ENCODE results near the gene SPPL2A. TPM values are rescaled to one million over a fixed set of nuclear protein-coding genes. Genes with fewer than 3 reads are reported as not detected.

Gene SPPL2A
- total RNA-seq, 1 donor from 2014 or later, result 27.3 TPM

DNA sequence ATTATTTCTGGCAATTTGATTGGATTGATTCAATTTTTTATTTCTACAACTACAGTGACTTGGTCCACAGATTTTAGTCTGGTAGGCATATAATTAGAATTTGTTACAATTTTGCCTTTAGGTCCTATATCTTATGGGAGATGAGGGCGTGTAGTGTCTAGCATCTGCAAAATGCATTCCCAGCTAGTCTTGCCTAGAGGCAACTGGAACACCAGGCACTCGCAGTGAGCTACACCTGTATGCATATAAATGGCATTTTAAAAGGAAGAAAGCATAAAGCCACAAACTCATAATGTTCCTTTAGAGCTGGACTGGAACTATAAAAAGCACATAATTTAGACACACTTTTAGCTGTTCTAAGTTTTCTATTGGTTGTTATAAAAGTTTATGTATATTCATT is 17.9 kb upstream of the SPPL2A start:
- TF ChIP-seq EZH2 (IDR thresholded peaks at IDR 0.05) (no peak), EZH2phosphoT487 (IDR thresholded peaks at IDR 0.05) (no peak)
- TF ChIP-seq, protein P1, sequence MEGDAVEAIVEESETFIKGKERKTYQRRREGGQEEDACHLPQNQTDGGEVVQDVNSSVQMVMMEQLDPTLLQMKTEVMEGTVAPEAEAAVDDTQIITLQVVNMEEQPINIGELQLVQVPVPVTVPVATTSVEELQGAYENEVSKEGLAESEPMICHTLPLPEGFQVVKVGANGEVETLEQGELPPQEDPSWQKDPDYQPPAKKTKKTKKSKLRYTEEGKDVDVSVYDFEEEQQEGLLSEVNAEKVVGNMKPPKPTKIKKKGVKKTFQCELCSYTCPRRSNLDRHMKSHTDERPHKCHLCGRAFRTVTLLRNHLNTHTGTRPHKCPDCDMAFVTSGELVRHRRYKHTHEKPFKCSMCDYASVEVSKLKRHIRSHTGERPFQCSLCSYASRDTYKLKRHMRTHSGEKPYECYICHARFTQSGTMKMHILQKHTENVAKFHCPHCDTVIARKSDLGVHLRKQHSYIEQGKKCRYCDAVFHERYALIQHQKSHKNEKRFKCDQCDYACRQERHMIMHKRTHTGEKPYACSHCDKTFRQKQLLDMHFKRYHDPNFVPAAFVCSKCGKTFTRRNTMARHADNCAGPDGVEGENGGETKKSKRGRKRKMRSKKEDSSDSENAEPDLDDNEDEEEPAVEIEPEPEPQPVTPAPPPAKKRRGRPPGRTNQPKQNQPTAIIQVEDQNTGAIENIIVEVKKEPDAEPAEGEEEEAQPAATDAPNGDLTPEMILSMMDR (IDR thresholded peaks at IDR 0.05), result no peak
- no peak overlapping the region for H3K4me3 ChIP-seq
- H4K20me1 ChIP-seq (ENCODE audit: low read depth), result no peaks in the 10 kb centered on the region
- H3K4me1 ChIP-seq, result no peaks in the 10 kb centered on the region
- peaks cover 2% of the 10 kb centered on the region for H3K4me1 Mint-ChIP-seq
- no peak overlapping the region for H3K4me3 Mint-ChIP-seq
- H3F3A ChIP-seq (ENCODE audit: low read depth), result no peaks in the 10 kb centered on the region
- H3K27ac Mint-ChIP-seq, result no peak overlapping the region
- H3K9me3 Mint-ChIP-seq, result no peaks in the 10 kb centered on the region
- no peaks in the 10 kb centered on the region for H3K36me3 ChIP-seq
- H3K27me3 ChIP-seq, result no peaks in the 10 kb centered on the region
- H2AFZ ChIP-seq (replicated peaks), result no peak overlapping the region
- H3K27me3 Mint-ChIP-seq (ENCODE audit: insufficient read depth, low read depth), result peaks cover 2% of the 10 kb centered on the region
- no peaks in the 10 kb centered on the region for H3K9me3 ChIP-seq (ENCODE audit: low read depth)
- no peak overlapping the region for H3K4me2 ChIP-seq
- no peak for DNase-seq (ENCODE audit: low spot score)
- H3K36me3 Mint-ChIP-seq, result no peaks in the 10 kb centered on the region
- H3K79me2 ChIP-seq (ENCODE audit: low read depth), result no peaks in the 10 kb centered on the region
- no peak overlapping the region for H3K9ac ChIP-seq
- no peak overlapping the region for H3K27ac ChIP-seq

DNA sequence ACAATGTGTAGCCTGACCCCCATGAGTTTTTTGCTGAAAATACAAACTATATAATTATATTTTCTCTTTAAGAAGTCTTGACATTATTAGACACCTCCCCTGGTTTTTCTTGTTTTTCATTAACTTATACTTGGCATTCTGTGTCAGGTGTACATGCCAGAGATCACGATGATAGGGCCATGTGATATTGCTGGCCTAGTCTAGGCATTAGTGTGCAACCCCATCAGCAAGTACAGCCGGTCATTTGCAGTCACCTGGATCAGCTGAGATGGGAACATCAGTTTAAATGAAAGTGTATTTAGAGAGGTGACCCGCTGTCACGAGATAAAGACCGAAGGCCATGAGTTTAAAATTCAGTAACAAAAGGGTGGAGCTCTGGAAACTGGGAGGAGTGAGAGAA is 12.6 kb upstream of the SPPL2A start:
- no peaks in the 10 kb centered on the region for H3K4me1 Mint-ChIP-seq
- TF ChIP-seq EZH2phosphoT487 (IDR thresholded peaks at IDR 0.05) (no peak), EZH2 (IDR thresholded peaks at IDR 0.05) (no peak)
- TF ChIP-seq, protein P1 (IDR thresholded peaks at IDR 0.05), result no peak

DNA sequence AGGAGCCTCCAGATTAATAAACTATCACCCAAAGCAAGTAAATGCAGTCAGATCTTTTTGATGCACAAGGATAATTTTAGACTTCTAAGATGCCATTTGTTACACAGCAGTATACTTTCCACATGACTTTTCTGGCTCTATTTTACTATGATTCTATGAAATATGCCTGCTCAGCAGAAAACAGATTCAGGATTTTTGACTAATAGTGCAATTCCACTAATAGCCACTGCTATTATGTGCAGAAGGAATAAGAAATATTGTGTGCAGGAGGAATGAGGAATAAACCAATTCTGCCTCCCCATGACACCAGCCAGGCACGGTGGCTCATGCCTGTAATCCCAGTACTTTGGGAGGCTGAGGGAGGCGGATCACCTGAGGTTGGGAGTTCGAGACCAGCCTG is 11.5 kb upstream of the SPPL2A start:
- Mint-ChIP-seq H3K36me3 (no peaks in the 10 kb centered on the region), H3K4me1 (no peaks in the 10 kb centered on the region), H3K4me3 (no peak overlapping the region), H3K9me3 (no peaks in the 10 kb centered on the region), H3K27me3 (ENCODE audit: insufficient read depth, low read depth) (no peaks in the 10 kb centered on the region), H3K27ac (no peak overlapping the region)
- Histone ChIP-seq H3K9ac (no peak overlapping the region), H3K27me3 (no peaks in the 10 kb centered on the region), H3K4me2 (no peak overlapping the region), H3K79me2 (ENCODE audit: low read depth) (no peaks in the 10 kb centered on the region), H4K20me1 (ENCODE audit: low read depth) (no peaks in the 10 kb centered on the region), H2AFZ (replicated peaks) (no peak overlapping the region), H3F3A (ENCODE audit: low read depth) (no peaks in the 10 kb centered on the region), H3K27ac (no peak overlapping the region), H3K36me3 (no peaks in the 10 kb centered on the region), H3K4me3 (no peak overlapping the region), H3K9me3 (ENCODE audit: low read depth) (no peaks in the 10 kb centered on the region), H3K4me1 (no peaks in the 10 kb centered on the region)
- DNase-seq (ENCODE audit: low spot score), result no peak
- TF ChIP-seq, protein P1 (IDR thresholded peaks at IDR 0.05), result no peak
- no peak for TF ChIP-seq EZH2 (IDR thresholded peaks at IDR 0.05)
- no peak for TF ChIP-seq EZH2phosphoT487 (IDR thresholded peaks at IDR 0.05)

More for the DNA sequence above, 12.6 kb upstream of the SPPL2A start:
- Histone ChIP-seq H3K79me2 (ENCODE audit: low read depth) (no peaks in the 10 kb centered on the region), H3K9me3 (ENCODE audit: low read depth) (no peaks in the 10 kb centered on the region), H3K27ac (no peak overlapping the region), H3K27me3 (no peaks in the 10 kb centered on the region), H3K36me3 (no peaks in the 10 kb centered on the region), H3K9ac (no peak overlapping the region), H3K4me3 (no peak overlapping the region), H2AFZ (replicated peaks) (no peak overlapping the region), H4K20me1 (ENCODE audit: low read depth) (no peaks in the 10 kb centered on the region), H3K4me2 (no peak overlapping the region), H3K4me1 (no peaks in the 10 kb centered on the region), H3F3A (ENCODE audit: low read depth) (no peaks in the 10 kb centered on the region)
- H3K36me3 Mint-ChIP-seq, result no peaks in the 10 kb centered on the region
- no peak overlapping the region for H3K4me3 Mint-ChIP-seq
- no peaks in the 10 kb centered on the region for H3K9me3 Mint-ChIP-seq
- DNase-seq (ENCODE audit: low spot score), result no peak
- no peak overlapping the region for H3K27ac Mint-ChIP-seq
- no peaks in the 10 kb centered on the region for H3K27me3 Mint-ChIP-seq (ENCODE audit: insufficient read depth, low read depth)

Measured in neural progenitor cell (in vitro differentiated cells).